ENCODE results near the gene TNFRSF21.

DNA sequence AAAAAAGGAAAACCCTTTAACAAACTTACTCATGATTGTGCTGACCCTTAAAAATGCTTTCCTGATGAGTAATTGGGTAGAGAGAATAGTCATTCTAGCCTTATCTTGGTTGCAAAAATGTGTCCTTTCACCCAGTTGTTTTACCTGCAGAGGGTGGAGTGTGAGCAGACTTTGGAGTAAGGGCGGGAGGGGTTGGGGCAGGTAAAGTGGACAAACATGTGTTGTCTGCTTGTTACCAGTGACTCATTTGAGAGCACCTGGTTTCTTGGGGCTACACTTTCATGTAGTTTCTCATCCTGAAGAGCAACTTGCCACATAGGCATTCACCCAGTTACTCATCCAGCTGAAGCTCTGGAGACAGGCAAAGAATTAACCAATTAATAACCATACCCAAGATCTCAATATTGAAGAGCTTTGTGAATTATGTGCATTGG lies 121.1 kb downstream of the TNFRSF21 start:
- no peak for TF ChIP-seq POLR2A (IDR thresholded peaks at IDR 0.05)
- TF ChIP-seq, protein P1, sequence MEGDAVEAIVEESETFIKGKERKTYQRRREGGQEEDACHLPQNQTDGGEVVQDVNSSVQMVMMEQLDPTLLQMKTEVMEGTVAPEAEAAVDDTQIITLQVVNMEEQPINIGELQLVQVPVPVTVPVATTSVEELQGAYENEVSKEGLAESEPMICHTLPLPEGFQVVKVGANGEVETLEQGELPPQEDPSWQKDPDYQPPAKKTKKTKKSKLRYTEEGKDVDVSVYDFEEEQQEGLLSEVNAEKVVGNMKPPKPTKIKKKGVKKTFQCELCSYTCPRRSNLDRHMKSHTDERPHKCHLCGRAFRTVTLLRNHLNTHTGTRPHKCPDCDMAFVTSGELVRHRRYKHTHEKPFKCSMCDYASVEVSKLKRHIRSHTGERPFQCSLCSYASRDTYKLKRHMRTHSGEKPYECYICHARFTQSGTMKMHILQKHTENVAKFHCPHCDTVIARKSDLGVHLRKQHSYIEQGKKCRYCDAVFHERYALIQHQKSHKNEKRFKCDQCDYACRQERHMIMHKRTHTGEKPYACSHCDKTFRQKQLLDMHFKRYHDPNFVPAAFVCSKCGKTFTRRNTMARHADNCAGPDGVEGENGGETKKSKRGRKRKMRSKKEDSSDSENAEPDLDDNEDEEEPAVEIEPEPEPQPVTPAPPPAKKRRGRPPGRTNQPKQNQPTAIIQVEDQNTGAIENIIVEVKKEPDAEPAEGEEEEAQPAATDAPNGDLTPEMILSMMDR (IDR thresholded peaks at IDR 0.05), result peak in 1 of 7 experiments; percentile 15

All from body of pancreas (tissue), 4 donors.